ENCODE measurements around the gene ADH1C.

ADH1C gene

GRCh38 chr4:99301376-99302164, 51.0 kb downstream of the ADH1C start:
- DNase-seq (ENCODE audit: low spot score) = no peak

GRCh38 chr4:99300934-99301333, 51.6 kb downstream of the ADH1C start:
- DNase-seq (ENCODE audit: low spot score) = peak; percentile 45

- no peak for DNase-seq (ENCODE audit: low spot score)
Measured at GRCh38 chr4:99293357-99293756, 59.2 kb downstream of the ADH1C start.

- DNase-seq (ENCODE audit: low spot score) = no peak
Measured at GRCh38 chr4:99290848-99291786, 61.4 kb downstream of the ADH1C start, which contains the start of gene ADH1A. TSS of gene ADH1A (minus strand) at chr4:99290985. CDS start at chr4:99290914, 71 bp downstream.
